NCI-H2196 (cell line): ENCODE measurements around the gene BCAS1.

Experiments used
- DNase-seq: peaks from one replicate; lab custom pipeline; 2025; ENCODE audit not compliant: unreplicated experiment; lab: John Stamatoyannopoulos, UW

The BCAS1 gene

DNA sequence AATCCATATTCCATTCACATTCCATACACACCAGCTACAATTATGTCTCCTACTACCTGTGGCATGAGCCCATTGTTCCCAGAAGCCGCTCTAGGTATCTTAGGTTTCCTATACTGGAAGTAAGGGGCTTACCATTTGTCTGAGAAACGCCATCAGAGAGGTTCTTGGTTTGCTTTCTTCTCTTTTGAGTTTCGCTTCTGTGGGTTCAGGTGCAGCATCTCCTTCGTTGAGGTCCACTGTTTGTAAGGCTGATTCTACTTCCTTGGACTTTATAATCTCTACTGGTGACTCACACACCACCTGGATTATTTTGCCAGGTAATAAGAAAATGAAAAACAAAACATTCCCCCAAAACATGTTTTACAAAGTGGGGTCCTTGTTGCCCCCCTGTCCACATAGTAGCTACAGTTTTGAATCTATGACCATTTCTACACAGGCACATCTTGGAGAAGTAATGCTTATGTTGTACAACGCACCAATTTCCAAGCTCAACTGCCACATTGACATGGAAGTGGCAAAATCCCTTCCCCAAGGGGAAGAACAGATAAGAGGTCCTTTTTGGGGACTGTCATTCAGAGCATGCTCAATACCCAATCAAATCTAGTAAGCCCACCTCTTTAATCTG is 103.5 kb downstream of the BCAS1 start:
- no peak for DNase-seq

DNA sequence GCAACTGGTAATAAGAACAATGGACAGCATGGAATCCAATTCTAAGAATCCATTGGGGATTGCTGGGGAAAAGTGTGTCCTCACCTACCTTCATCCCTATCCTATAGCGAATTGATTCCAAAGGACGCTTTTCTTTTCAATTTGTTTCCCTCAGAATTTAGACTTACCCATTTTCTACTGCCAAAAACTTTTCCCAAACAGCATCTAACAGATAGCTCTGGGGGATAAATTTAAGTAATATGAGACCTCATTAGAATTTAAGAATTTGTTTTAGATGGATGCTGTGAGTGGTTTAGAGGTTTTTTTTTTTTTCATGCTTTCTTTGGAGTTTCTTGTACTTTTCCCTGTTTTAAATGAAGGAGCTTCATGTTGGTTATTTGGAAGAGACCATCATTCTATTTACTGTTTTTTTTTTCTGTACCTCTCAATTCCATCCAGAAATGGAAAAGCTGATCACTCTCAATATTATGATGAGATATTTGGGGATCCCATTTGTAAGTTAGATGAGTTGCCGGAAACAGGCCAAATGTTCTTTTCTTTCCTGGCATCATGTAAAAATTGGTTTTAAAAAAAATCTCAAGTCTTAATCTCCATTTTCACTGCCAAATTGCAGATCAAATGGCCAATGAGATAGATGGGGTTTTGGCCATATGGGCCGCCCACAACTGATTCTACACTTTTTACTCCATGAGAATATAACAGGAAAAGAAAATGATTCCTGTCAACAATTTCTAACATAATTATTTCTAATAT is 105.7 kb downstream of the BCAS1 start:
- DNase-seq, result no peak

DNA sequence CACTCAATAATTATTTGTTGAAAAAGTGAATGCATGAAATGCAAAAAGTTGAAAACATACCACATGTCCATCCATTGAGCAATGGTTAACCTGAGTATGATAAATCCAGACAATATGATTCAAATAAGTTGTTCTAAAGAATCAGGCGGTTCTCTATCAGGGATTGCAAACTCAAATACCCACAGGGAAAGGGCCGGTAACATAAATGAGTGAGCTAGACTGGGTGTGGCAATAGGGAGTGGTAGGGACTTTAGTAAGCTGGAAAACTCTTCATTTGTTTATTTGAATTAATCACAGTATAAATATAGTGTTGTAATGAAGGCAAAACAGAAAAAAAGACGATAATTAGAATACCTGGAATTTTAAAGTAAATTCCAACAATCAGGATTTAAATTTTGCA is 106.3 kb downstream of the BCAS1 start:
- no peak for DNase-seq

DNA sequence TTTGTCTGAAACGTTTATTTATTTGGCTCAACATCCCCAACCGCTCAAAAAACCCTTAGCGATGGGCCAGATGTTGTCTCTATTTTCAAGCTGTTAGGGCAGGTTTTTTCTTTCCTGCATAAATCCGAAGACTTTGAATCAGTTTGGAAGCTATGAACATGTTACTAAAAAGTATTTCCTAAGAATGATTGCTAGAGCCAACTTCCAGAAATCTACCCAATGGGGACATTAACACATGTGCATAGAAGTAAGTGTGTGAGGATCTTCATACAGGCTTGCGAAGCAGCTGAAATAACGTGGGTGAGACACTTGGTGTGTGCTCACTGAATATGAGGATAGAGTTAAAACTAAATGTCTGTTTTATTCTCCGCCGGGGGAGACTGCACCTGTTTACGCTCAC is 106.8 kb downstream of the BCAS1 start:
- no peak for DNase-seq

DNA sequence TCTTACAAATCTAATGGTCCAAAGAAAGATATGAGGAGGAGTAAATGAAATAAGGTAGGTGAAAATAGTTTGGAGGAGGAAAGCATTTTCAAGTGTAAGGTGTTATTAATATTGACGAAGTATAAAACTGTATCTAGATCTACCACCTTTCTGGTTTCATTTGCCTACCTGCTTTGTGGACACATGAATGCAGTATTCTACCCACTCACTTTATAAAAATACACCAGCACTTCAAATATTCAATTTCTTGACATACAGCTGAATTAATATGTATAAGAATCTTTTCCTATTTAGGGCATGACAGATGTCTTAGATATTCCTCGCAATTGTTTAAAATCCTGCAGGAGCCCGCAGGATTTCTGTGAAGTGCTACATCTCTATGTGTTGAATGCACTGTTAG is 108.0 kb downstream of the BCAS1 start:
- no peak for DNase-seq

DNA sequence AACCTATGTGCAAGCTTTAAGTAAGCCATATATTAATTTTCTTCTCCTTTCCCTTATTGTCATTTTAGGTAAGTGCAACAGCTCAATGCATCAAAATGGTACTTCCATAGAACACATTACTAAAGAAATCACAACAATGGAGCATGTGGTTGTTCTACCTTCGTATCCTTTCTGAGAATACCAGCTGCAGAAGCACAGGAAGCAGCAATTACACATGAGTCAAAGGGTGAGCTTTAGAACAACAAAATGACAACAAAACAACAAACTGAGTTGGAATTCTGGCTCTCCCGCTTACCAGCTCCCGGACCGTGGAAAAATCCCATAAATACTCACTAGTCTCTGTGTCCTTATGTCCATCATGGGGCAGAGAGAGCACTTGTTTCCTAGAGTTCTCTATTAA is 108.9 kb downstream of the BCAS1 start:
- DNase-seq, result no peak

DNA sequence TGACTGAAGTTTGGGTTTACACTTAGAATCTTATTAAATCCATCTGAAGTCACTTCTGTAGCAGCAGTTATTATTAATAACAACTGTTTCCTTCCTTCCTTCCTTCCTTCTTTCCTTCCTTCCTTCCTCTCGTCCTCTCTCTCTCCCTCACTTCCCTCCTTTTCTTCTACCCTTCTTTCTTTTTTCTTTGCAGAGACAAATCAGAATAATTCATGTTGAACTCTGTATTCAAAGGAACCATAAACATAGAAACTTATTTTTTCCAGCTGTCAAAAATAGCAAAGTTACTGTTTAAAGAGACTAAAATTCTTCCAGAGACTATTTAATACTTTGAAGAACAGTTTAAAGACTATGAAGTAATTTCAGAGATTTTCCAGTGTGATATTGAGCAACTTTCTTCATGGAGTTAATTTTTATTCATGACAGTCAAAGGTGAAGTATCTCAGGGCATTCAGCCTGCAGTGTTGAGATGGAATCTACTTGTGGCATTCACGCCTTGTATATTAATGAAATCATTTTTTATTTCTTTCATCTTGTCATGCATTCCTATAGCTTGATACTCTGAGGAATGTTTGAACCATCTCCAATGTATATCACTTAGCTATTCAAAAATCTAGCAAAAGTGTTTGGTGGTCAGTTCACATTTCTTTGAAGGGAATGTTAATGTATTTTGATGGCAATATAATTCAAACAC is 109.7 kb downstream of the BCAS1 start:
- no peak for DNase-seq

DNA sequence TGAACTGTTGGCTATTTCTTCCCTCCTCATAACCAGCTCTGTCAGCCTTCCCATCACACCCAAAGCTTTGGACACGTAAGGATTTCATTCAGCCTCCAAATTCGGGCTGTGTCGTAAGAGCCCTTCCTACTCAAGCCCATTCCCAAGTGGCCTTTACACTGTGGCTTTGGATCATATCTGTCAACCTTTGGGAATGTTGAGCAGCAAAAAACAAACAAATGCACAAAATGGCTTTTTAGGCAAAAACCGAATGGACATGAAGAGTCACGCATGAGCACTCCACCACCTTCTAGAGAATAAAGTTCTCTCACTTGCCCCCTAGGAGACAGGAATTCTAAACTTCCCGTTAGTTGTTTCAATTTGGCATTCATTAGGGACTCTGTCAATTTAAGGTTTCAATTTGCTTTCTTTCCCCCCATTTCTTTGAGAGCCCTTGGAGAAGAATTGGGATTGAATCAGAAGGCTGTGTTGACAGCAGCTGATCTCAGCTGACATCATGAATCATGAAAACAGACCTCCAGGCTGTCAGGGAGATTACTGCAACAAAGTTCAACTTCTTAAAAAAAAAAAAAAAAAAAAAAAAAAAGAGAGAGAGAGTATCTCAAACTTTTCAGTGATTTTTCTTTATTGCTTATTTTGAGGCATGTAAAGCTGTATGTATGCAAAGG is 110.3 kb downstream of the BCAS1 start:
- no peak for DNase-seq

DNA sequence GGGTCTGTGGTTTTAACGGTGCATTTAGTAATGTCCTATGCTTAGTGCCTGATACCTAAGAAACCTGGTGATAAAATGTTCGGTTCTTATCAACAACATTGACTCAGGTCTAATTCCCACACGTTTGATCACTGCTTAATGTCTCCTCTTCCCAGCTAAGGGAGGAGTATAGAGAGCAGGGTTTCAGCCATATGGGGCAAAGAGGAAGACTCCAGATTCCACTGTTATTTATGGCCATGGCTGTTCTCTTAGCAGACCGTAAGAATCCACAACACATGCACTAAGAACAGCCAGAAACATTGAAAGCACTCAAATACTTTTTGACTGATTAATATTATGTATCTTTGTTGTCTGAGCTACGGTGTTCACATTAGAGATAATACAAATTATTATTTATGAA is 112.1 kb downstream of the BCAS1 start:
- DNase-seq, result no peak

DNA sequence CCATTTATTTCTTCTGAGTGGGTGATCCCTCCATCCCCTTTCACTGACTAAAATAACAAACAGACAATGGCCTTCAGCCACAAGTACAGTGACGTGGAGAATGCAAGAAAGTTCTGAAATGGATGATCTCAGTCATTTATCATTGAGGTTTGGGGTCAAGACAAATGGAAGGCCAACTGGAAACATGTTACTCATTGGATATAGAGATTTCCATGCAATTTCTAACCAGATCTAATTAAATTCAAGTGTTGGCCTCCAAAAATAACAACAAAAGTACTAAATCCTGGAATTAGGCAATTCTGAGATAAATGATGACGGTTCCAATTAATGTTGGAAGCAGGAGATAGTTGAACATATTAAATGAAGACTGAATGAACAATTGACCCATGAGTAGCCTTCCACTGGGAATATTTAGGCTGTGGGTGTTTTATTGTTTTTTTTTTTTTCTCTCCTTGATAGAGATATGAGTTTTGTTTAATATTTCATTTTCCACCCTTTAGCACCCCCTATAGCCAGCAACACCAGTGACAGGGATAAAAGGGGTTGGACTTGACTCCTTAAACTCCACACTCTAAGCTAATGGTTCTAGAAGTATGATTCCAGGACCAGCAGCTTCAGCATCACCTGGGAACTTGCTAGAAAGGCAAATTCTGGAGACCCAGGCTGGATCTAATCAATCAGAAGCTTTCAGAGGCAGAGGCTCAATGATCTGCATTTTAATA is 112.8 kb downstream of the BCAS1 start:
- DNase-seq, result no peak

DNA sequence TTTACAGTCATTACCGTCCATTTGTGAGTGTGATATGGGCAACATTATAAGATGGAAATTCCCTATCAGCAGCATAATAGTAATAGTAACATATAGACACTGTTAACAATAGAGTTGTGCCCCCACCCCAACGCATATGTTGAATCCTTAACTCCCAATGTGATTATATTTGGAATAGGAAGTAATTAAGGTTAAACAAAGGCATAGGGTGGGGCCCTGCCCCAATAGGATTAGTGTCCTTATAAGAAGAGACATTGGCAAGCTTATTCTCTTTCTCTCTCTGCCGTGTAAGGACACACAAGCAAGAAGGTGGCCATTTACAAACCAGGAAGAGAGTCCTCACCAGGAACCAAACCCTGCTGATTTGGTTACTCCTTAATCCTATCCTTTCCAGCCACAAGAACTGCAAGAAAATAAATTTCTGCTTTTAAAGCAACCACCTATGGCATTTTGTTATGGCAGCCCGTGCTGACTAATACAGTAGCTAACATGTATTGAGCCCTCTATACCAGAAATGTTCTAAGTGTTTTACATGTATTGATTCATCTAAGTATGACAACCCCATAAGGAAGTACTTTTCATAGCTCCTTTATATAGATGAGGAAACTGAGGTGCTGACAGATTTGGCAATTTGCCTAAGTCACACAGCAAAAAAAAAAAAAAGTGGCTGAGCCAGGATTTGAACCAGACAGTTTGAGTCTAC is 114.2 kb downstream of the BCAS1 start:
- no peak for DNase-seq

DNA sequence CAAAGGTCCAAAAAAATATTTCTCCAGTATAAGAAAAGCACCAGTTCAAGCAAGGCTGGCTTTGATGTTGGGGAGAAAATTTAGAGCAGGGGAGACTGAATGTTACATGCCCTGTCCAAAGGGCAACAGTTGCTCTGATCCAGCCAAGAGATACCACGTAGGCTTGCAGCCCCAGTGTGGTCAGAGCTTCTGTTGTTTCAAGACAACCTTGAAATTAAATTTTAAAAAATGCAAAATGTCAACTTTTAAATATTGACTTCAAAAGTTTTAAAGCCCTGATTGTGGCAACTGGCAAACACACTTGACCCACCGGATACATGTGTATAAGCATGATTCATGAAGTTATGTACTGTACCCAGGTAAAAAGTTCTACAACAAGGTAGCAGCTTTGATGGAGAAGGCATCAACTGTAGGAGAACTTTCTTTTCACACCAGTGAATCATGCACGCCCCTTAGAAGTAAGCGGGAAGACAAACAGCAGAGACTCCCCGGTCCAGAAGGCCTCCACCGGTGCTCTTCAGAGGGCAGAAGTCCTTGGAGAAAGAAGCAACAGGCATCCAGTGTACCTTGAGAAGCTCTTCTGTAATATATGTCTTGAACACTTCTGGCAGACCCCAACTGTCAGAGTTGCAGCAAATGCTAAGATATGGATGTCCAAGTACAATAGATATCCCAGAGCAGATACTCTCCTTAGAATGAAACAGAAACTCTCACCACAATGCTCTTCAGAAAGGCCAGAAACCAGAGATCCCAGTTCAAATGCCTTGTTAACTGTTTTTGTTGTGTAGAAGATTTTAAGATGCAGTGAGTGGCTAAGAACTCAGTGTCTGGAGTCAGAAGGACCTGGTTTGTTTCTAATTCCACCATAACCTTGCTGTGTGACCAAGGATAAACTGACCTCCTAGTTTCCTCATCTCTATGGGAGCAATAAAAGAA is 115.4 kb downstream of the BCAS1 start:
- DNase-seq, result no peak

DNA sequence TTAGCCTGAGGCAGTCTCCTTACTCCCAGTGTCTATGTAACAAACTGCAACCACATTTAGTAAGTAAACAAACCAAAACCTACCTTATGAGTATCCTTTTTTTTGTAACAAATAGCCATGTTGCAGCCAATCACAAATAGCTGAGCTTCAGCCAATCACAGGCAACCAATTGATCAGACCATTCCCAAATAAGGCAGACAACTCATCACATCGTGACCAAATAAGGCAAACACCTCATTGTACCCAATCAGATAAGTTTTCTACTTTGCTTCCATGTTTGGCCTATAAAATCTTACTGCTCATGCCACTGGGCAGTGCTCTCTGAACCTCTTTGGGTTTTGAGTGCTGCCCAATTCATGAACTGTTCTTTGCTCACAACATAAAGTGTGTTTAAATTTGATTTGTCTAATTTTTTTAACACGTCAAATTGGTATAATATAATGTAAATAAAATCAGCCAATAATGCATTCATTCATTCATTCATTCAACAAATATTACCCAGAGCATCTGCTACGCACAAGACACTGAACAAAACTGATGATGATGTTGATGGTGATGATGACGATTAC is 117.8 kb downstream of the BCAS1 start:
- DNase-seq, result no peak

DNA sequence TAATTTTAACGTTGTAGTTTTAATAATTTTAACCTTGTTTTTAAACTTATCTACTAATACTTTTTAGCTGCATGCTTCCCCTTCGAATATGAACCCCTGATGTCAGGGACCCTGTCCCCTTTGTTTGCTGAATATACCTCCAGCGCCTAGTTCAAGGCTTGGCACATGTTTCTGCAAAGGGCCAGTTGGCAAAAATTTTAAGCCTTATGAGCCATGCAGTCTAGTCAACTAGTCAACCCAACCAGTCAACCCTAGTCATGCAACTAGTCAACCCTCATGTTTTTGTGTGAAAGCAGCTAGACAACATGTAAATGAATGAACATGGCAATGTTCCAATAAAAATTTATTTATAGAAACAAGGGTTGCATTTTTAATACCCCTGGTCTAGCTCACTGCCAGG is 119.8 kb downstream of the BCAS1 start:
- DNase-seq, result no peak

DNA sequence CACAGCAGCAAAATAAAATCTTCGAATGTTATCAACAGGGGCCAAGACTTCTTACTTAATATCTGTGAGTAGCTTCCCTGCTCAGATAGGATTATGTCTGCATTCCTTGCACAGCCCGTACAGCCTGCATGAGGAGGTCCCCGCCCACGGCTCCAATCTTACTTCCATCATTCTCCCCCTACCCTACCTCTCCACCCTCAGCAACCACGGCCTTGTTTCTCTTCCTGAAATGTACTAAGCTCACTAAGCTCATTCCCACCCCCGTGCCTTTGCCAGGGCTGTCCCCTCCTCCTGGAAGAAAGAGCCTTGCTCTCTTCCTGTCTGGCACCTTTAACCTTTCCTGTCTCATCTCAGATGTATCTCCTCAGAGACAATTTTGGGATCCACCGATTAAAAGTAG is 120.4 kb downstream of the BCAS1 start:
- DNase-seq, result no peak

DNA sequence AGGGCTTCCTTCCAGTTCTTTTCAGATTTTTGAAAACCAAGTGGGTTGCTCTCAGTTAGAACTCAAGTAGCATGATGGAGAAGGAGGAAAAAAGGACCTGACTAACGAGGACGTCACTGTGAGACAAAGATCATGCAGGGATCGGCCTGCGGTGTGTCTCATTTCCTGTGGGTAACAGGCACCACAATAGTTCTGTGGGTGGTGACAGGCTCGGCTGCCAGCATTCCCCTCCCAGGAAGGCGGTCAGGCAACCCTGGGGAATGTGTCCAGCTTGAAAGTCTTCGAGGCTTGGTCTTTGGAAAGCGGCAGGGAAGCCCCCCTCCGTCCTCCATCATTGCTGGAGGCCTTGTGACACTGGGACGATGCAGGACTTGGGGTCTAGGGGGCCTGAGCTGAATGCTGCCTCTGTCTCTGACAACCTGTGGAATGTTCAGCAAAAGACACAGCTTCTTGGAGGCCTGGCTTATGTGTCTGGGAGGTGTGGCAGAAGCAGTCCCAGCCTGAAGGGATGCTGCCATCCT is 121.0 kb downstream of the BCAS1 start:
- DNase-seq, result no peak

DNA sequence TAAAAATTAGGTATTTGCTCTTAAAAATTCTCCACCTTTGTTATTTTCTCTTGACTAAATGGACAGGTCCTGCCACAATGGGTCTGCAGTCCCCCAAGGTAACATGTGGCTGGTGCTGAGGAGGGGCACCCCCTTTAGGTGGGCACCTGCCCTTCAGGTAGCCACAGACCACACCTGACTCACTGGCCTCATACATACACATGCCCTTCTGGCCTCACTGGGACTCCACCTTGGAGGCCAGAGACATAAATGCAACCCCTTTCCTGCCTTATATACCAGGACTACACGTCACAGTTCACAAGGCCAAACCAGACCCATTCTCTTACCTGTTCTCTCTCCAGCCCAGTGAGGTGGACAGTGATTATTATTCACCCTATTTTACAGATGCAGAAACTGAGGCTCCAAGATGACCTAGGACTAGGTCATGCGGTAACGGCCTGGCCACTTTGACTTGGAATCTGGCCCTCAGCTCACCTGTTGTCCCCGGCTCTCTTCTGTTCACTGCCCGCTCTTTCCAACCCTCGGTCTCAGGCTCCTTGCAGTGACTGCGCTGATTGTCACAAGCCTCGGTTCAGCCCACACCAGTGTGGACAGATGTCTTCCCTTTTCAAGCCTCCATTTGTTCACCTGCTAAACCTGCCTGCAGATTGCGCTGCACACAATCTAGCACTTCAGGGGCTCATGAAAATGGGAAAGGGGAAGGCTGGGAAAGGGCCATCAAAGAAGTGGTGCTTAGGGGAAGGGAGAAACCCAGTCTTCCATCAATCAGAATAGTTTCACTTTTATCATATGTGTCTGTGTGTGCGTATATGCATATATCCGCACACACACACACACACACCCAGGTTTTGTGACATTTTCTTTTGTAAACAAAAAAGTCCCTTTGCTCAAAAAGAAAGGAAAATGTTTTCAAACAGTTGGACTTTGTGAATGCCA is 121.7 kb downstream of the BCAS1 start:
- DNase-seq, result no peak
